ENCODE data around the gene GM2A. TPM values are rescaled to one million over a fixed set of nuclear protein-coding genes. Genes with fewer than 3 reads are reported as not detected.

Gene GM2A
- polyA plus RNA-seq, 1 experiment, result 12.7 TPM

DNA sequence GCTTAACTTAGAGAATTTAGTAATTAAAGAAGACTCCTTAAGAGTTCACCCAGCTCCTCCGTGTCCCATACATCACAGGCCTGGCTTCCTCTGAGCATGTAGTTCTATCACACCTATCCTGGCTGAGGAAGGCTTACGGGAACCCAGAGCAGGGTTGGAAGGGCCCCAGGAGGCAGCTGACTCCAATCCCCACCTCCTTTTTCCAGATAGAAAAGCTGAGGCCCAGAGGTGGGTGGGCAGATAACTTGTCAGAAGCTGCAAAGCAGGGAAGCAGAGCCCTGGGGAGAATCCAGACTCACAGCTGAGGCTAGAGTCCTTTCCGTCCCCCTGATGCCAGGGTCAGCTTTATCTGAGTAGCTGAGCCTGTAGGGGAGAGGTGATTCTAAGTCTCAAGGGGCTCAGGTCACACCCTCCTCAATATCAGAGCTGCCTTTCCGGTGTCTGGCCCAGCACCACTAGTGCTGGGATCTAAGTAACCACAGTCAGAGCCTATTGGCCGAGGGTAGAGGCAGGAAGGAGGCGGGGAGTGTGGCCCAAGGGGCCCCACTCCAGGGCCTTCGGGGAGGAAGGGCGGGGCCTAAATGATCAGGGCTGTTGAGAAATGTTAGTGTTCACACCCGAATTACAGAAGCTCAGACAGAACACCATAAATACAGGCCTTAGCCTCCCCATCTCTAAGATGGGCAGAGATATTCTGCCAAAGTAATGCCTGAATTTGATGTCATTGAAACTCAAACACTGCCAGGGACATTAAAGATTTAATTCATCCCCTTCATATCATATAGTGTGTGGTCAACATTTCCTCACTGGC lies 39.0 kb upstream of the GM2A start:
- TF ChIP-seq, protein P1, sequence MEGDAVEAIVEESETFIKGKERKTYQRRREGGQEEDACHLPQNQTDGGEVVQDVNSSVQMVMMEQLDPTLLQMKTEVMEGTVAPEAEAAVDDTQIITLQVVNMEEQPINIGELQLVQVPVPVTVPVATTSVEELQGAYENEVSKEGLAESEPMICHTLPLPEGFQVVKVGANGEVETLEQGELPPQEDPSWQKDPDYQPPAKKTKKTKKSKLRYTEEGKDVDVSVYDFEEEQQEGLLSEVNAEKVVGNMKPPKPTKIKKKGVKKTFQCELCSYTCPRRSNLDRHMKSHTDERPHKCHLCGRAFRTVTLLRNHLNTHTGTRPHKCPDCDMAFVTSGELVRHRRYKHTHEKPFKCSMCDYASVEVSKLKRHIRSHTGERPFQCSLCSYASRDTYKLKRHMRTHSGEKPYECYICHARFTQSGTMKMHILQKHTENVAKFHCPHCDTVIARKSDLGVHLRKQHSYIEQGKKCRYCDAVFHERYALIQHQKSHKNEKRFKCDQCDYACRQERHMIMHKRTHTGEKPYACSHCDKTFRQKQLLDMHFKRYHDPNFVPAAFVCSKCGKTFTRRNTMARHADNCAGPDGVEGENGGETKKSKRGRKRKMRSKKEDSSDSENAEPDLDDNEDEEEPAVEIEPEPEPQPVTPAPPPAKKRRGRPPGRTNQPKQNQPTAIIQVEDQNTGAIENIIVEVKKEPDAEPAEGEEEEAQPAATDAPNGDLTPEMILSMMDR (IDR thresholded peaks at IDR 0.05; ENCODE audit: insufficient read depth, low read depth, low read length), result no peak
- Histone ChIP-seq H3K27me3 (ENCODE audit: control insufficient read depth, insufficient read depth, low read length) (peaks cover 2% of the 10 kb centered on the region; the same call in 1 of the 2 replicates), H3K4me3 (ENCODE audit: low read depth, low read length) (no peak overlapping the region), H3K36me3 (ENCODE audit: control insufficient read depth, insufficient read depth, low read length) (no peaks in the 10 kb centered on the region; the same call in 1 of the 2 replicates)
- DNase-seq (ENCODE audit: low read depth), result no peak
- ChIA-PET POLR2A (no interaction called here), CTCF (interaction anchor here (1.1 to 2.3 kb wide), 3 partner anchors 10 to 445 kb away, joined by 3 to 6 read pairs (median 6); partner anchors contain the start of gene CCDC69)

DNA sequence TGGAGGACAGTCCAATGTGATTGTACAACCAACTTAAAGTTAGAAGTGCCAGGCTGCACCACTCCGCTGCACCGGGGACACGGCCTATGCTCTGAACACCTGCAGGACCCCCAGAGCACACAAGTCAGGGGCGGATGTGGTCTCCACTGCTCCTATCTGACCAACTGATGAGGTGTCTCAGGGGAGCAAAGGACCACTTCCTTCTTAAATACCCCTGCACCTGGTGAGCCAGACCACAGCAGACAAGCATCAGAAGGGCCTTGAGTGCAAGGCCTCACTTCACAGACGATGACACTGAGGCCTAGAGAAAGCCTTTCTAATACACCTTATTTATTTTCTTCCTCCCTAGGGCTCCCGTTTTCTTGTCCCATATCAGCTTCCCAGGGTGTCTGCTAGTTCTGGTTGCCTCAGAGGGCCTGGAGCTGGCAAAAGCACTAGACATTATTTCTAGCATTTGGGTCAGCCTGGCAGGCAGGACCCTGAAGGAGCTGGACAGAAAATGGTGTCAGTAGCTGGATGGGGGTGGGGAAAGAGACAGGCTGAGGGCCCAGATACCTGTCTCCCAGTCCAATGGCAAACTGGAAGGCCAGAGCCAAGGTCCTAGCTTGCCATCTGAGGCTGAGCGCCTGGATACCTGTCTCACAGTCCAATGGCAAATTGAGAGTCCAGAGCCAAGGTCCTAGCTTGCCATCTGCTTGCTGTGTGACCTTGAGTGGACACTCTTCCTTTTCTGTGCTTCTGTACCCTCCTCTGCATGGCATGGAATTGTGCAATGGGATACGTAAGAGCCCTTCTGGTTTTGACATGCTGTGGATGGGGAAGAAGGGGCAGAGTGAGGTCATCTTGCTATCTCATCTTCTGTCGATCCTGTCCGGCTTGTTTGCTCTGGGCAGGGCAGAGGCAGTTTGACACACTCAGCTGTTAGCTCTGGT lies 38.1 kb upstream of the GM2A start:
- no peak for DNase-seq (ENCODE audit: low read depth)
- Histone ChIP-seq H3K36me3 (ENCODE audit: control insufficient read depth, insufficient read depth, low read length) (no peaks in the 10 kb centered on the region; the same call in 1 of the 2 replicates), H3K27me3 (ENCODE audit: control insufficient read depth, insufficient read depth, low read length) (peaks cover 2% of the 10 kb centered on the region; the same call in 1 of the 2 replicates), H3K4me3 (ENCODE audit: low read depth, low read length) (no peak overlapping the region)
- CTCF ChIA-PET, result interaction anchor here (1.1 to 2.3 kb wide), 3 partner anchors 9 to 426 kb away, joined by 3 to 6 read pairs (median 6); partner anchors contain the start of gene CCDC69
- POLR2A ChIA-PET, result no interaction called here
- TF ChIP-seq, protein P1 (IDR thresholded peaks at IDR 0.05; ENCODE audit: insufficient read depth, low read depth, low read length), result no peak

DNA sequence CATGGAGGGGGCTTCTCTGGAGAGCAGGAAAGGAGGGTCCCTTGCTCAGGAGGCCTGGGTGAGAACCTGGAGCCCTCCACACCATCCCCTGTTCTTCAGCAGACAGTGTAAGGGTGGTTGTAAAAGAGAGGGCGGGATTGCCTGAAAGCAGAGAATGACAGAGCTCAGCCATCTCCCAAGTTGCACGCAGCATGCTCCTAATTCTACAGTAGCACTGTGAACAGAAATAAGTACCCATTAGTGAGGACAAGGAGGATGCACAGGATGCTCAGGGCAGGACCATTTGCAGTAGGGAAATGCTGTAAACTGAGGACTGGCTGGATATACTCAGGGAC lies 37.5 kb upstream of the GM2A start:
- CTCF ChIA-PET, result interaction anchor here (0.6 to 2.3 kb wide), 3 partner anchors 8 to 427 kb away, joined by 3 to 6 read pairs (median 5); partner anchors contain the start of gene CCDC69
- TF ChIP-seq, protein P1 (IDR thresholded peaks at IDR 0.05; ENCODE audit: insufficient read depth, low read depth, low read length), result no peak

DNA sequence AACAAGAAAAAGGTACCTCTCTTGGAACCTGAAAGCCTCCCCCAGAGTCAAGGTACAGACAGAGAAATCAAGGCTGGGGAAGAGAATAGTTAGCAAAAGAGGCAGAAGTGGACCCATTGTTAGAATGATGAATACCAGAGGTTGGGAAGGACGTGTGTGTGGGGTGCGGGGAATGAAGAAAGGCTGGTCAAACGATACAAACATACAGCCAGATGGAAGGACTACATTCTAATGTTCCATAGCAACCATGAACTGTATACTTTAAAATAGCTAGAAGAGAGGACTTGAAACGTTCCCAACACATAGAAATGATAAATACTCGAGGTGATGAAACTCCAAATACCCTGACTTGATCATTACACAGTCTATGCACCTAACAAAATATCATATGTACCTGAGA lies 36.2 kb upstream of the GM2A start:
- CTCF ChIA-PET, result no interaction called here
- POLR2A ChIA-PET, result interaction anchor here (0.6 to 0.7 kb wide), 2 partner anchors 37 to 314 kb away, joined by 5 to 13 read pairs; no protein-coding TSS in a partner anchor

More for the DNA sequence above, 37.5 kb upstream of the GM2A start:
- peaks cover 2% of the 10 kb centered on the region; the same call in 1 of the 2 replicates for H3K27me3 ChIP-seq (ENCODE audit: control insufficient read depth, insufficient read depth, low read length)
- POLR2A ChIA-PET, result no interaction called here
- no peak overlapping the region for H3K4me3 ChIP-seq (ENCODE audit: low read depth, low read length)
- DNase-seq (ENCODE audit: low read depth), result no peak
- H3K36me3 ChIP-seq (ENCODE audit: control insufficient read depth, insufficient read depth, low read length), result no peaks in the 10 kb centered on the region; the same call in 1 of the 2 replicates

More for the DNA sequence above, 36.2 kb upstream of the GM2A start:
- TF ChIP-seq, protein P1 (IDR thresholded peaks at IDR 0.05; ENCODE audit: insufficient read depth, low read depth, low read length), result no peak
- peaks cover 2% of the 10 kb centered on the region; the same call in 1 of the 2 replicates for H3K27me3 ChIP-seq (ENCODE audit: control insufficient read depth, insufficient read depth, low read length)
- H3K36me3 ChIP-seq (ENCODE audit: control insufficient read depth, insufficient read depth, low read length), result no peaks in the 10 kb centered on the region; the same call in 1 of the 2 replicates
- DNase-seq (ENCODE audit: low read depth), result no peak
- no peak overlapping the region for H3K4me3 ChIP-seq (ENCODE audit: low read depth, low read length)
